Stimulated activated effector memory CD8-positive, alpha-beta T cell treated with anti-CD3 and anti-CD28 coated beads, Interleukin-12 subunit alpha, Interleukin-12 subunit beta, amount 100 ng/mL, for 72 hours (primary cell): ENCODE results near the gene THBS3.
"Not testable (repeated sequence)": the region's sequence is repeated elsewhere in the genome, so short reads cannot be mapped to it uniquely, and the experiment has no call there.

Source experiments
- ATAC-seq: fragments of 150-1000 bp; cut with Tn5 transposase; 2 replicates; pipeline ENCODE4 v1.10.0; 2021
- DNase-seq, 2 donors: peaks; one replicate each; pipeline ENCODE4 v3.0.0; 2021 to 2022; ENCODE audit warnings: low spot score in 2 of 2
- H3K27ac Mint-ChIP-seq: one replicate; pipeline ENCODE4 v1.8.0; 2022; ENCODE audit warnings: mild to moderate bottlenecking, mixed read lengths
- H3K36me3 Mint-ChIP-seq: one replicate; pipeline ENCODE4 v1.8.0; 2022; ENCODE audit warnings: mild to moderate bottlenecking, mixed read lengths
- H3K4me1 Mint-ChIP-seq: one replicate; pipeline ENCODE4 v1.8.0; 2022; ENCODE audit warnings: mixed read lengths
- H3K4me3 Mint-ChIP-seq: one replicate; pipeline ENCODE4 v1.8.0; 2022; ENCODE audit warnings: mild to moderate bottlenecking, mixed read lengths
- H3K9me3 Mint-ChIP-seq: one replicate; pipeline ENCODE4 v1.8.0; 2022; ENCODE audit warnings: mixed read lengths

Gene THBS3

DNA sequence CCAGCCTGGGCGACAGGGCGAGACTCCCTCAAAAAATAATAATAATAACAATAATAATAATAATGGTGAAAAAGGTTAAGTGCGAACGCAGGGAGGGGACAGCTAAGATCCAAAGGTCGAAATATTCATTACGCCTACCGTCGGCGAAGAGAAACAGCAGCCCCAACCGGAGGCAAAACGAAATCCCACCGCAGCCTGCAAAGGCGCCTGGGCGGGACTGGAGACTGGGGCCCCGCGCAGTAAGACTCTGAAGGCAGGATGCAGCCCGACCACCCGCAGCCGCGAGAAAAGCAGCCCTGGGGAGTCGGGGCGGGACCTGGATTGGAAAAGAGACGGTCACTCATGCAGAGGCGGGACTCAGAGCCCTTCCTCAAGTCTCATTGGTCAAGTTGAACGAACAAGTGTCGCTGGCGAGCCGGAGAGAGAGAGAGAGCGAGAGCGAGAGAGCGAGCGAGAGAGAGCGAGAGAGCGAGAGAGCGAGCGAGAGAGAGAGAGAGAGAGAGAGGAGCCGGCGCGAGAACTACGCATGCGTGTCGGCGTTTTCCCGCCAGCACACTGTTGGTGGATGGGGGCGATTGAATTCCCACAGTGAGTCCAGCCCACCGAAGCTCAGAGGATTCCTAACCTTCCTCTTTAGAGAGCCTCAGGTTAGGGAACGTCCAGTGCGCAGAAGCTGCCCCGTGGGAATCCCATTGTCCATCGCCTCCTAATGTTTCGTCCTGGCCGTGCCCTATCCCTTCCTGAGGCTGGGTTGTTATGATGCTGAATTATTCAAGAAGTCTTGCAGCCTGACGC is 36.9 kb upstream of the THBS3 start:
- ATAC-seq (peak; percentile 96), DNase-seq (peak; percentile 80 to 99)
- Mint-ChIP-seq H3K4me1 (peaks cover 45% of the 10 kb centered on the region), H3K4me3 (peak overlapping the region; percentile 70), H3K9me3 (no peaks in the 10 kb centered on the region), H3K36me3 (peaks cover 29% of the 10 kb centered on the region), H3K27ac (peak overlapping the region; percentile 95)

GRCh38 chr1:155242805-155243358 is 35.2 kb upstream of the THBS3 start:
- Mint-ChIP-seq H3K27ac (peak overlapping the region; percentile 95), H3K4me1 (peaks cover 45% of the 10 kb centered on the region), H3K9me3 (no peaks in the 10 kb centered on the region), H3K4me3 (peak overlapping the region; percentile 70), H3K36me3 (peaks cover 44% of the 10 kb centered on the region)
- ATAC-seq: no peak
- DNase-seq: no peak

GRCh38 chr1:155241841-155242264 is 34.2 kb upstream of the THBS3 start:
- peak overlapping the region; percentile 77 for H3K4me3 Mint-ChIP-seq
- H3K27ac Mint-ChIP-seq: peak overlapping the region; percentile 94
- no peak for DNase-seq
- no peak for ATAC-seq
- H3K4me1 Mint-ChIP-seq: peaks cover 45% of the 10 kb centered on the region
- H3K36me3 Mint-ChIP-seq: peaks cover 54% of the 10 kb centered on the region
- H3K9me3 Mint-ChIP-seq: no peaks in the 10 kb centered on the region

GRCh38 chr1:155241069-155241679 is 33.5 kb upstream of the THBS3 start:
- peaks cover 47% of the 10 kb centered on the region for H3K4me1 Mint-ChIP-seq
- ATAC-seq: peak; percentile 55
- DNase-seq: peak in 1 of 2 donors; percentile 81
- H3K4me3 Mint-ChIP-seq: peak overlapping the region; percentile 77
- H3K36me3 Mint-ChIP-seq: peaks cover 54% of the 10 kb centered on the region
- peak overlapping the region; percentile 94 for H3K27ac Mint-ChIP-seq
- no peaks in the 10 kb centered on the region for H3K9me3 Mint-ChIP-seq

- Mint-ChIP-seq H3K4me3 (no peak overlapping the region), H3K4me1 (peaks cover 23% of the 10 kb centered on the region), H3K9me3 (no peaks in the 10 kb centered on the region), H3K27ac (peak overlapping the region; percentile 87), H3K36me3 (peaks cover 41% of the 10 kb centered on the region)
- ATAC-seq: no peak
- DNase-seq: no peak
Observed at GRCh38 chr1:155236451-155236850, 28.8 kb upstream of the THBS3 start.

GRCh38 chr1:155235375-155235774 is 27.7 kb upstream of the THBS3 start:
- Mint-ChIP-seq H3K36me3 (peaks cover 41% of the 10 kb centered on the region), H3K27ac (peak overlapping the region; percentile 87), H3K4me1 (peaks cover 13% of the 10 kb centered on the region)
- DNase-seq, H3K4me3 Mint-ChIP-seq, H3K9me3 Mint-ChIP-seq, ATAC-seq: not testable (repeated sequence)

DNA sequence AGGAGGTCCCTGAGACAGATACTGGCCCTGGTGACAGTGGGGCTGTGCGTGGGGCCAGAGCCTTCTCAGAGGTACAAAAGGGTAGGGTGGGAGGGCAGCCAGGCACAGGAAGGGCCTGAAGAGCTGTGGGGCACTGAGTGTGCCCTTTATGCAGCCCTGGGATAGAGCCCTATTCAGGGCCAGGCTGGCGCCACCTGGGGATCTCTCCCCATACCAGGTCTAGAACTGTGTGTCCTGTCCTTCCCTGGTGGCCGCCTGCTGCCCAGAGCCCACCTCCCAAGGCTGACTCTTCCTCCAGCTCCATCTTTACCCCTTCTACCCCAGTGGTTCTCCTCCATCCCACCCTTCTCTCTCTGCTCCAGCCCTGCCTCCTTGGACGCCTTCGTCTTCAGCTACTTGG is 25.8 kb upstream of the THBS3 start:
- not testable (repeated sequence) for H3K4me3 Mint-ChIP-seq, H3K9me3 Mint-ChIP-seq, ATAC-seq, H3K27ac Mint-ChIP-seq, DNase-seq
- Mint-ChIP-seq H3K36me3 (peaks cover 29% of the 10 kb centered on the region), H3K4me1 (peaks cover 18% of the 10 kb centered on the region)

DNA sequence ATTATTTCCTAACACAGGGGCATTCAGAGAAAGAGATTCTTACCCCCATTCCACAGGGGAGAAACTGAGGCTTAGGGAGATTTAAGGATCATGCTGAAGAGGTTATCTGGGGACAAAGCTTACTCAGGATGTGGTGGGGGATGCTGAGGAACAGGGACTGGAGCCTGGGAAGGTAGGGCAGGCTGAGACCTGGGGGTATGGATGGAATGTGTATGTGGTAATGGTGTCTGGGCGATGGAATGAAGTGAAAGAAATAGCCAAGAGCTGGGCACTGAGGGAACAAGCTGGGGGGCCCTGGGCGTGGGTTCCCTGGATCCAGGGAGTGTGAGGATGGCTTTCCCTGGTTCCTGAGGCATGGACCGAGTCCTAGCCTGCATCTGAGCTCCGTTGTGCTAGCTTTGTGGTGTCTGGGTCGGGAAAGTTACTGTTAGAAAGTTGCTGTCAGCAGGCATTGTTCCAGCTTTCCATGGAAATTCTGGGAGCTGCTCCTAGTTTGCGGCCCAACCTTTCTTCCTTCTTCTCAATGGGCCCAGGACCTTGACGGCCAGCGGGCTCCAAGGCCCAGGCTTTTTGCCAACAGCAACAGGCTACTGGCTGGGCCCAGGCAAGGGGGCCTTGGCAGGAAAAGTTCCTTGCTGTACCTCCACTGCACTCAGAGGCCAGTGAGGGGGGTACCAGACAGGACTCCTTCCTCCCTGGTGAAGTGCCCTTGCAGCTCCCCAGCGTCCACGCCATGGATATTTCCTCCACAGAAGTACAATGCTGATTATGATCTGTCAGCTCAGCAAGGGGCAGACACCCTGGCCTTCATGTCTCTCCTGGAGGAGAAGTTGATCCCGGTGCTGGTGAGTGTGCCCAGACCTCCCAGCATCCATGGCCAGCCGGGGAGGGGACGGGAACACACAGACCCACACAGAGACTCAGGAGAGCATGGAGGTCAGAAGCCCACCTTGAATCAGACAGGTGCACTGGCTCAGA is 24.6 kb upstream of the THBS3 start:
- peaks cover 23% of the 10 kb centered on the region for H3K36me3 Mint-ChIP-seq
- ATAC-seq, H3K9me3 Mint-ChIP-seq, H3K4me3 Mint-ChIP-seq, DNase-seq: not testable (repeated sequence)
- peaks cover 26% of the 10 kb centered on the region for H3K4me1 Mint-ChIP-seq
- peak overlapping the region; percentile 23 for H3K27ac Mint-ChIP-seq

DNA sequence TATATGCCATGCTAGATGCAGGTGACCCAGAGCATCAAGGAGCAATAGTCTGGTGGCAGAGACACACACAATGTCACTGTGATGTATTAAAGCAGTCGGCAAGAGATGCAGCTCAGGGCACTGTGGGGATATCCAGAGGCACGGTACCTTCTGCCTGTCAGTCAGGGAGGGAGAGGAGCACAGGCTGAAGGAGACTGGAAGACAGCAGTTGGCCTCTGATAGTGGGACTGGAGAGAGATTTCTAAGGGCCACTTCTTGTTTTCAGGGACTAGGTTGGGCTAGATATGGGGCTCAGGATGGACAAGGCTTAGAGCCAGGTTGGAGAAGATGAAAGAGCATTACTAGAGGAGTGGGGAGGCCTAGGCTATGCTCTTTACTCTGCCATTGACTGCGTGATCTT is 23.6 kb upstream of the THBS3 start:
- not testable (repeated sequence) for ATAC-seq, DNase-seq, H3K9me3 Mint-ChIP-seq, H3K4me3 Mint-ChIP-seq
- H3K36me3 Mint-ChIP-seq: peaks cover 23% of the 10 kb centered on the region
- peak overlapping the region; percentile 23 for H3K27ac Mint-ChIP-seq
- peaks cover 30% of the 10 kb centered on the region for H3K4me1 Mint-ChIP-seq

- DNase-seq (no peak), ATAC-seq (no peak)
- Mint-ChIP-seq H3K9me3 (no peaks in the 10 kb centered on the region), H3K4me3 (peak overlapping the region; percentile 86), H3K36me3 (peaks cover 15% of the 10 kb centered on the region), H3K27ac (peak overlapping the region; percentile 94), H3K4me1 (peaks cover 31% of the 10 kb centered on the region)
Observed at GRCh38 chr1:155228096-155228427, 20.4 kb upstream of the THBS3 start.

DNA sequence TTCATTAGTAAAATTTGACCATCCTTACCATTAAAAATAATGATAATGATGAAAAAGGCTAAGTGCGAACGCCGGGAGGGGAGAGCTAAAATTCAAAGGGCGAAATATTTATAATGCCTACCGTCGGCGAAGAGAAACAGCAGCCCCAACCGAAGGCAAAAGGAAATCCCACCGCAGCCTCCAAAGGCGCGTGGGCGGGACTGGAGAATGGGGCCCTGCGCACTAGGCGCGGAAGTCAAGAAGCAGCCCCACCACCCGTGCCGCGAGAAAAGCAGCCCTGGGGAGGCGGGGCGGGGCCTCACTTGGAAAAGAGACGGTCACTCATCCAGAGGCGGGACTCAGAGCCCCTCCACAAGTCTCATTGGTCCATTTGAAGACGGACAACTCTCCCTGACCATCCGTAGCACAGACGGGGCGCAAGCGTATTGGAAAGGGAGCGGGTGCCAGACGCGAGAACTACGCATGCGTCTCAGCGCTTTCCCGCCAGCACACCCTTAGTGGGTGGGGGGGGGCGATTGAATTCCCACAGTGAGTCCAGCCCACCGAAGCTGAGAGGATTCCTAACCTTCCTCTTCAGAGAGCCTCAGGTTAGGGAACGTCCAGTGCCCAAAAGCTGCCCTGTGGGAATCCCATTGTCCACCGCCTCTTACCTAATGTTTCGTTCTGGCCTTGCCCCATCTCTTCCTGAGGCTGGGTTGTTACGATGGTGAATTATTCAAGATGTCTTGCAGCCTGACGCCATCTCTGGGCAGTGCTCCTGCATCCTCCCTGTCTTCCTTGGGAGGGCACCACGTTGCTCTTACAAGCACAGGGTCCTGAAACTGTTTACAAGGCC is 19.8 kb upstream of the THBS3 start:
- Mint-ChIP-seq H3K9me3 (no peaks in the 10 kb centered on the region), H3K4me1 (peaks cover 31% of the 10 kb centered on the region), H3K27ac (peak overlapping the region; percentile 94), H3K4me3 (peak overlapping the region; percentile 86), H3K36me3 (peaks cover 17% of the 10 kb centered on the region)
- ATAC-seq (peak; percentile 96), DNase-seq (peak; percentile 94 to 98)

DNA sequence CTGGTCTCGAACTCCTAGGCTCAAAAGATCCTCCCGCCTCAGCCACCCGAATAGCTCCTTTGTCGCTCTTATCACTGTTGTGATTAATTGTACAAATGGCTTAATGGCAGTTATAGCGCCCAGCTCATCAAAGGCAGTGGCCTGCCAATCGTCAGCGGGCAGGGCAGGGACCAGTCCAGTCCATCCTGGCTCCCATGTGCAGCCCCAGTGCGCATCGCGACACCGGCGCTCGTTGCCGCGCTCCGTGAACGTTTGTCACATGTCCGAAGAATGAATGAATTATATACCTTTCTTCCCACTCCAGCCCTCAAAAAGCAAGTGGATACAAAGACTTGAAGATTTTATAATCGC is 19.2 kb upstream of the THBS3 start:
- peak overlapping the region; percentile 94 for H3K27ac Mint-ChIP-seq
- H3K4me3 Mint-ChIP-seq: peak overlapping the region; percentile 86
- DNase-seq (peak; percentile 40 to 81), ATAC-seq (peak; percentile 60)
- peaks cover 31% of the 10 kb centered on the region for H3K4me1 Mint-ChIP-seq
- no peaks in the 10 kb centered on the region for H3K9me3 Mint-ChIP-seq
- peaks cover 20% of the 10 kb centered on the region for H3K36me3 Mint-ChIP-seq

DNA sequence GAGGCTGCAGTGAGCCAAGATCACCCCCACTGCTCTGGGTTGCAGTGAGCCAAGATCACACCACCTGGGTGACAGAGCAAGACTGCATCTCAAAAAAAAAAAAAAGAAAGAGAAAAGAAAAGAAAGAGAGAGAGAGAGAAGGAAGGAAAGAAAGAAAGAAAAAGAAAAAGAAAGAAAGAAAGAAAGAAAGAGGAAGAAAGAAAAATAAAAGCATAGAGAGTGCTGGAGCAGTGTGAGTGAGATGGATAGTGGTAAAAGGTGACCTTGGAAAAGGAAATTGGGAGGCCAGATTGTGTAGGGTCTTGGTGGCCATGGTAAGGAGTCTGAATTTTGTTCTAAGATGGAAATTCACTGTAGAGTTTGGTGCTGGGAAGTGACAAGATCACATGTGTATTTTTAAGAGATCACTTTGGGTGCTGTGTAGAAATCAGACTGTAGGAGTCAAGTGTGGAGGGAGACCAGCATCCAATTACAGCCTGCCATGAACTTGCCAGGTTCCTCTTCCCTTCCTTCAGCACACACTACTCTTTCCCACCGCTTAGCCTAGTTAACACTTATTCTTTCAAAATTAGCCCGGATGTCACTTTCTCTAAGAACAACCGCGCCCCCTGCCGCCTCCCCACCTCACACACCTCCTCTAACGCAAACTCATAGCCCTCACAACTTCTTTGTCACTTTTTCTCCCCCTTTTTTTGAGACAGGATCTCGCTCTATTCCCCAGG is 18.7 kb upstream of the THBS3 start:
- H3K36me3 Mint-ChIP-seq: peaks cover 20% of the 10 kb centered on the region
- peak; percentile 63 for ATAC-seq
- H3K4me3 Mint-ChIP-seq: peak overlapping the region; percentile 86
- DNase-seq: peak; percentile 45 to 83
- H3K4me1 Mint-ChIP-seq: peaks cover 31% of the 10 kb centered on the region
- no peaks in the 10 kb centered on the region for H3K9me3 Mint-ChIP-seq
- peak overlapping the region; percentile 94 for H3K27ac Mint-ChIP-seq

- peaks cover 33% of the 10 kb centered on the region for H3K4me1 Mint-ChIP-seq
- not testable (repeated sequence) for H3K9me3 Mint-ChIP-seq, ATAC-seq, DNase-seq
- peak overlapping the region; percentile 94 for H3K27ac Mint-ChIP-seq
- H3K36me3 Mint-ChIP-seq: peaks cover 20% of the 10 kb centered on the region
- peak overlapping the region; percentile 86 for H3K4me3 Mint-ChIP-seq
Observed at GRCh38 chr1:155225404-155225759, 17.7 kb upstream of the THBS3 start.
